ENCODE measurements around the gene EGFLAM.
"Not testable (repeated sequence)": the region's sequence is repeated elsewhere in the genome, so short reads cannot be mapped to it uniquely, and the experiment has no call there.

EGFLAM gene

DNA sequence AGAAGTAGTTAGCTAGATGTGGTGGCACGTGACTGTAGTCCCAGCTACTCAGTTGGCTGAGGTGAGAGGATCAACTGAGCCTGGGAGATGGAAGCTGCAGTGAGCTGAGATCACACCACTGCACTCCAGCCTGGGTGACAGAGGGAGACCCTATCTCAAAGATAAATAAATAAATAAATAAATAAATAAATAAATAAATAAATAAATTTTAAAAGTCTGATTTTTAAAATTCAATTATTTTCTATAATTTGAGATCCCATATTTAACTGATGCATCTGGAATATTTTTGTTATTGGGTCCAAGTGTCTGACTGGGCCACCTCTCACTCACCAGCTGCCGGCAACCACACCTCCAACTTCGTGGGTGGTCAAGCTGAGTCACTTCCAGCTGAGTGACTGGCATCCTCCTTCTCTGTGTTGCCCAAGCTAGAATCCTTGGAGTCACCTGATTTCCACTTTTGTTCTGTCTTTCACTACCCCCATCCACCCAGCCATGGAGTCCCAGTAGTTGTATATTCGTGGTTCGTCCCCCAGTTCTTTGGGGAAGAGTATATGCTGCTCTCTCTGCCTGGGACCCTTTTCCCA, 70.9 kb downstream of the EGFLAM start:
- DNase-seq (ENCODE audit: low spot score): no peak

DNA sequence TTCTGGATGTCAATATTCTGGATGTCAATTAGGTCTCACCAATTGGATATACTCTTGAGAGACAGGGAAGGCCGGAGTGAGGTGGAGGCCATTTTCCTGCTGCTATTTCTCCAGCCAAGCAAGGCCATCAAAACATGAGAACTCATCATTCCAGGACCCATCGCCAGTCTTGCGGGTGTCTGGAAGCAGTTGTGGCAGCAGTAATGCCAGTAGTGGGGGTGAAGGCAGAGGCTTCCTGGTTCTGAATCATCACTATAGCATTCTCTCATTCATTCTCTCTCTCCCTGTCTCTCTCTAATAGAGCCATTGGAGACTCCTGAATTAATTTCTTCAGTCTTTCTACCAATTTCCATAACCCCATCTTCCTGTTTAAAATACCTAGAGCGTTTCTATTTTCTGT, 71.8 kb downstream of the EGFLAM start:
- DNase-seq (ENCODE audit: low spot score): no peak

DNA sequence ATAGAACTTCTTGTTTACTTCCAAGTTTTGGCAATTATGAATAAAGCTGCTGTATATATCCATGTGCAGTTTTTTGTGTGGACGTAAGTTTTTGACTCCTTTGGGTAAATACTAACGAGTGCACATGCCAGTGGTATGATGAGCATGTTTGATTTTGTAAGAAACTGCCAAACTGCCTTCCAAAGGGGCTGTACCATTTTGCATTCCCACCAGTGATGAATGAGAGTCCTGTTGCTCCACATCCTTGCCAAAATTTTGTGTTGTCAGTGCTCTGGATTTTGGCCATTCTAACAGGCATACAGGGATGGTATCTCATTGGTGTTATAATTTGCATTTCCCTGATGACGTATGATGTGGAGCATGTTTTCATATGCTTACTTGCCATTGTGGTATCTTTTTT, 73.5 kb downstream of the EGFLAM start:
- DNase-seq (ENCODE audit: low spot score): no peak

DNA sequence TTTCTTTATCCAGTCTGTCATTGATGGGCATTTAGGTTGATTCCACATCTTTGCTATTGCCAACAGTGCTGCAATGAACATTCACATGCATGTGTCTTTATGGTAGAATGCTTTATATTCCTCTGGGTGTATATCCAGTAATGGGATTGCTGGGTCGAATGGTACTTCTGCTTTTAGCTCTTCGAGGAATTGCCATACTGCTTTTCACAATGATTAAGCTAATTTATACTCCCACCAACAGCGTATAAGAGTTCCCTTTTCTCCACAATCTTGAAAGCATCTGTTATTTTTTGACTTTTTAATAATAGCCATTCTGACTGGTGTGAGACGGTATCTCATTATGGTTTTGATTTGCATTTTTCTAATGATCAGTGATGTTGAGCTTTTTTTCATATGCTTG, 74.8 kb downstream of the EGFLAM start:
- not testable (repeated sequence) for DNase-seq (ENCODE audit: low spot score)

DNA sequence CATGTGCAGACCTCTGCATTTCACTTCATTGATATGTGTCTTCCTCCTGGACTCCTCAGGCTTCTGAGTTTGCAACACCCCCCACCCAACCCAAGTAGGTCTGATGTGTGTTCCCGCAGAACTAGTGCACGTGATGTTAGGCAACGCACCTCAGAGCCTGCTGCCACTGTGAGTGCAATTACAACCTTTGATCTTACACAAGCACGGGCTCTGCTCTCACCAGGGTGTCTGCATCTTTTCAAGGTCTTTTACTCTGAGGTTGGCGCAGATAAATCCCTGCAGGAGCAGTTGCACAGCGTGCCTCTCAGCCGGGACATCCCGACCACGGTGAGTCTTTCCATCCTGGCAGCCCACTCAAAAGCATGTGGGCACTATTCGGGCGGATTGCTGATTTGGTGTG, 80.1 kb downstream of the EGFLAM start:
- no peak for DNase-seq (ENCODE audit: low spot score)

DNA sequence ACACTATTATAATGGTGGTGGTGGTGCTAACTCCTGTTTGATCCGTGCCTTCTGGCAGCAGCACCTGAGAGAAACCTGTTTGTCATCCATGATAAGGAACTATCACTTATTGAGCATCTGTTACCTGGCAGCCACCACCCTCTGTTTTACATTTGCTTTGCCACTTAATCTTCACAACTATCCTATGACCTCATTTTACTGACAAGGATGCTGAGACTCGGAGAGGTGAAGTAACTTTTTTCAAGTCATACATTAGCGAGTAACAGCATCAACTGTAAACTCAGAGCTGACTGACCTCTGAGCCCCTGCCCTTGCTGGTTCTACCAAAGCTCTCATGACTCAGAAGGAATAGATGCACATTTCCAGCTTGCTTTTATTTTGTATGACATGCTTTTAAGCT, 81.1 kb downstream of the EGFLAM start:
- no peak for DNase-seq (ENCODE audit: low spot score)

DNA sequence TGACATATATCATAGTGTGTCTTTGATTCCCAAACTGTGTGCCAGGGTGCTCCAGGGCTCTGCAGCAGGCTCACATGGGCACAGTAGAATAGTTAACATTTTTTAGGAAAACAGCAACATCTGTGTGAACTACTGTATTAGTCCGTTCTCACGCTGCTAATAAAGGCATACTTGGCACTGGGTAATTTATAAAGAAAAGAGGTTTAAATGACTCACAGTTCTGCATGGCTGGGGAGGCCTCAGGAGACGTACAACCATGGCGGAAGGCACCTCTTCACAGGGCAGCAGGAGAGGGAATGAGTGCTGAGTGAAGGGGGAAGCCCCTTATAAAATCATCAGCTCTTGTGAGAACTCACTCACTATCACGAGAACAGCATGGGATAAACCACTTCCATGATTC, 82.7 kb downstream of the EGFLAM start:
- DNase-seq (ENCODE audit: low spot score): no peak

DNA sequence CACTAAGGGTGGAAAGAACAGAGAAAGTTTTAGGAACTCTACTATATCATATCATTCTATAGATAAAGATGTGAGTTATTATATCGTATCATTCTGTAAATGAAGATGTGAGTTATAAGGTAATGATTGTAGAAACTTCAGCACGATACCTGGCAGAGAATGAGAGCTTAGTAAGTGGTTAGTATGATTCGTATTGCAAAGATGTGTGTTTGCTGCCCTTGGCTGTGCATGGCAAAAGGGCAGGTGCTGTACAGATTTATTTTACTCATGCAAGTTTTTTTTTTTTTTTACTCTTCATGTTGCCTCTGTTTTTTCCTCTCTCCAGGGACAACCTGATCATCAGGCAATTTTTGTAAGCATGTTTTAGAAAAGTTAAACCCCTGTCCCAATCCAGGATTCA, 83.3 kb downstream of the EGFLAM start:
- no peak for DNase-seq (ENCODE audit: low spot score)

DNA sequence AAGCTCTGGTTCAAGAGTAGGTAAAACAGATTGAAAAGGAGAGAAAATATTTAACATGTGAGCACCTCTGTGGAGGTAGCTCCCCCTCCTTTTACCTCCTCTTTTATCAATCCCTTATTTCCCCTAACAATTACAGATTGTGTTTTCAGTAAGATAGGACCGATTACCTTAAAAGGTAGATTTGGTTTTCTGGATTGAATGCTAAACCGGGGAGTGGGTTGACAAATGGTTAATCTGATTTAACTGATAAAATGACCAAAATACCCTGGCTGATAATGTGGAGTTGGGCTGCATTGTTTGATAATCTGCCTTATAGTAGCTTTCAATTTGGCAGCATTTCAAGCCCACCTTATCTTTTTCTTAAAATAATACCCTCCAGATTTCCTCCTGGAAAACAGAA, 83.9 kb downstream of the EGFLAM start:
- DNase-seq (ENCODE audit: low spot score): no peak

DNA sequence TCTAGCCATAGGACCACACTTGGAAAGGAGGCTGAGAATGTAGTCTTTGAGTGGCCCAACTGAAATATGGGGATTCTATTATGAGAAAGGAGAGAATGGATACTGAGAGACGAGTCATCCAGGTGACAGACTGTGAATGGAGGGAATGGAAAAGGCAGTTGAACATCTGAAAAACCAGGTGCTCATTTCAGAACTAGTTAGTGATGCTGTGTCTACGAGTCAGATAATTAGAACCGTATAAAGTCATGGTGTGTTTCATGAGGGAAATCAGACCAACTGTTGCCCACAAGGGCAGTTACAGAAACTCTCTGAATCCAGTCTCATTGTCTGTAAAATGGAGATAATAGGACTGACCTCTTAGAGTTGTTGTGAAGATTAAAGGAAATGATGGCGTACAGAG, 86.5 kb downstream of the EGFLAM start:
- DNase-seq (ENCODE audit: low spot score): no peak

DNA sequence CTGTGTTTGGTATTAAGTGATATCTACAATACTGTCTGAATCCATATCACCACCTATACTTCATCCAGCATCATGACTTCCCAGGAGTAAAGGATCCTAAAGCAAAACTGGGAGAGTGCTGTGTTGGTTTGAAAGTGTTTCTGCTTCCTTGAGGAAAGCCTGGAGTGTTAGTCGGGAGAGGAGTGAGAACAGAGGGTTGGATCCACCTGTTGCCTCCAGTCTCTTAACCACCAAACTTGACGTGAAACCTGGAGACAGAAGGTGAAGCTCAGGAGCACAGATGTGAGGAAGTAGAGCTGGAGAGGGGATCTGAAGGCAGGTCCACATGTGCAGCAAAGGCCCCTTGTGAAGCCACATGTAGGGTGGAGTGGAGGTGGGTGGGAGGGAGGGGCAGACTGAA, 88.2 kb downstream of the EGFLAM start:
- DNase-seq (ENCODE audit: low spot score): no peak

DNA sequence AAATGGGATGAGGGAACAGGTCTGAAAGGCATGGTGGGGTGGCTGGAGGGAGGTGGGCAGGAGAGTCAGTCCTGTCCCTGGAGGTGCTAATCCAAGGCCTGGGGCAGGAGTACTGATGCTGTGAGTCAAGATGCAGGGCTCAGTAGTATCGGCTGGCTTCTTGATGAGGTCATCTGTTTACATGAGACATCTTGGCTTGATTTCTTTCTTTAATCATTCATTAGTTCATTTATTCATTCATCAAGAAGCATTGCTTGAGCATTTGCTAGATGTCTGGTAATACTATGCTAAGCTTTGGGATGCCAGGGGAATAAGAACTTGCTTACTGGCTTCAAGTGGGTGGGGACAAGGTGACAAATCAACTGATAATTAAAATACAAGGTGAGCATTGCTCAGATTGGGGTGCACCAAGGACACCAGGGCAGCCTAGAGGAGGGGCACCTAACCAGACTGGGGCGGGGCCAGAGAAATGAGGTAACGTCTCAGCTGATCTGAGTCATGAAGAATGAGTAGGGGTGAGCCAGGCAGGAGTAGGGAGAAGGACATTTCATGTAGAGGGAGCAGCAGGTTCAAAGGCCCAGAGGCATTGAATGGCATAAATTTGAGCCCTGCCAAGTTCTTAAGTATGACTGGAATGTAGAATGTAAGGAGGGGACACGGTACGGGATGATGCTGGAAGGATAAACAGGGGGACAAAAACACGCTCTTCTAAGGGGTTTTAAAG, 88.8 kb downstream of the EGFLAM start:
- DNase-seq (ENCODE audit: low spot score): no peak

DNA sequence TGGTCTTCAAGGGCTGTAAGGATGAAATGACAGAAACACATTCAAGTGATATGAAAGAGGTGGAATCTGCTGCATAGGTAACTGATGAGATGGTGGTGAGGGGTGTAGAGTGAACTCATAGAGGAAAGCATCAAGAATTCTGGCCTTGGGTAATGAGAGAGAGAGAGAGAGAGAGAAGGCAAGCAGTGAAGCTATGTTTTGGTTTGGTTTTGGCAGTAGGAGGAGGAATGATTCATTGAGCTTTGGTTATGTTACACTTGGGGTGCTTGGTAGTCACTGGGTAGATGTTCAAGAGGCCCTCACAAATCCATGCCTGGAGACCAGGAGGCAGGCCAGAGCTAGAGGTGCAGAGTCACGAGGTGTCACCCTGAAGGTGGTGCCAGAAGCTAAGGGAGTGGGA, 89.5 kb downstream of the EGFLAM start:
- DNase-seq (ENCODE audit: low spot score): no peak

DNA sequence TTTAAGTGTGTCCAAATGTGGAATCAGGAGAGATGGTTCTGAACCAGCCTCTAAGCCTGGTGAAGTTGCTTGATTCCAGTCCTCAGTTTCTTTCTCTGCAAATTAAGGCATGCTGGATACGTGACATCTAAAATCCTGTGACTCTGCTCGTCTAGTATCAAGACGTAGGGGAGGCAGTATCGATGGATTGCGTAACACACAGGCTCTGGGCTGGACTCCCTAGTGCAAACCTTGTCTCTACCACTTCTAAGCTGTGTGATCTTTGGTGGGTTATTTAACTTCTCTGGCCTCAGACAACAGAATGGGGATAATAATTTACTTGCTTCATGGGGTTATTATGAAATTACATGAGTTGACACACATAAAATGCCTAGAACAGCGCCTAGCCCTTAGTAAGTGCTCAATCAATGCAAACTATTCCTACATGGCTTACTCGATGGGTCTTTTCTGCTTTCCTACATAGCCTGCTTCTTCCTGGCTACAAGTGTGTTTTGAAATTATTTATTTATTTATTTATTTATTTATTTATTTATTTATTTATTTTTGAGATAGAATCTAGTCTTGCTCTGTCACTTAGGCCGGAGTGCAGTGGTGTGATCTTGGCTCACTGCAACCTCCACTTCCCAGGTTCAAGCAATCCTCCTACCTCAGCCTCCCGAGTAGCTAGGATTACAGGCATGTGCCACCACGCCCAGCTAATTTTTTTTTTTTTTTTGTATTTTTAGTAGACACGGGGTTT, 102.1 kb downstream of the EGFLAM start:
- no peak for DNase-seq (ENCODE audit: low spot score)

DNA sequence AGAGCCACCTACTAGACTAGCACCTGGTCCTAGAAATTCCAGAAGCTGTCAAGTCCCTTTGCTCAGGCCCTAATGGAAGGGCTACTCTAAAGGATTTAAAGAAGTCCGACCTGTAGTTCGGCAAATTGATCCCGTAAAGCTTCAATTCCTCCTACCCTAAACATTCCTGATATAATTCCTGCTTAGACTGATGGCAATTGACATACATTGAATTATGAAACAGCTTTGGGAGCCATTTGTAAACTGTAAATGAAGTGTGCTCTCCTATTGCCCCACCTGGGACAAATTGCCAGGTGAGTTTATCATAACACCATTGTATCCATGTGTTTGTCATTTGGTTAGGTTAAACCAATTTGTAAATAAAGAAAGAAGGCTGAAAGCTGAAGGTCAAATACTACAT, 104.4 kb downstream of the EGFLAM start:
- DNase-seq (ENCODE audit: low spot score): no peak

DNA sequence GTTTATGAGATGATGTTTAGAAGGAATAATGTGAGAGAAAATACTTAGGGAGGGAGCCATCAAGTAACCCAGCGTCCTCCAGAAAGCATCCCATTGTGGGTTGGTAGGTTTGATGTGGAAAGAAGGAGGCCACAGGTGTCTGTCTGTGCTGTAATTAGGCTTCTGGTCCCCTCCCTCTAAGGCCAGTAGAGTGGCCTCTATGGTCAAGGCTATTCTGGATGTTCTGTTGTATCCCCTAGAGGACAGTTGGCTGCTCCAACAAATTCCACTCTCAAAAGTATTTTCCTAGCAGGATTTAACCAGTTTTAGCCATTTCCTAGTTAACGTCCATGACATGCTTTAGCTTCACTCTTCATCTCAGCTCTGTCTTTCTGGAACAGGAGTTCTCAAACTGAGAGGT, 106.5 kb downstream of the EGFLAM start:
- DNase-seq (ENCODE audit: low spot score): no peak

DNA sequence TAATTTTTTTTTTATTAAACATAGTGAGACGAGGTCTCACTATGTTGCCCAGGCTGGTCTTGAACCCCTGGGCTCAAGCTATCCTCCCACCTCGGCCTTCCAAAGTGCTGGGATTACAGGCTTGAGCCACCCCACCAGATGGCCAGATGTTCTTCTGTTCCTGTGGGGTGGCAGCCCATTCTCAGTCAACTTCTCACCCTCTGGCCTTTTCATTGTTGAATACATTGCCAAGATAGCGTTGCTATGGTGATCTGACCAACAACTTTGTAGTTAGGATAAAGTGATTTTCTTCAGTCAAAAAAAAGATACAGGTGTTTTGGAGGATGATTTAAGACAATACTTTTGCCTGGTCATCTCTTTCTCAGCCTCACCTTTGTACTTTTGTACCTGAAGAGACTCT, 109.1 kb downstream of the EGFLAM start:
- no peak for DNase-seq (ENCODE audit: low spot score)

DNA sequence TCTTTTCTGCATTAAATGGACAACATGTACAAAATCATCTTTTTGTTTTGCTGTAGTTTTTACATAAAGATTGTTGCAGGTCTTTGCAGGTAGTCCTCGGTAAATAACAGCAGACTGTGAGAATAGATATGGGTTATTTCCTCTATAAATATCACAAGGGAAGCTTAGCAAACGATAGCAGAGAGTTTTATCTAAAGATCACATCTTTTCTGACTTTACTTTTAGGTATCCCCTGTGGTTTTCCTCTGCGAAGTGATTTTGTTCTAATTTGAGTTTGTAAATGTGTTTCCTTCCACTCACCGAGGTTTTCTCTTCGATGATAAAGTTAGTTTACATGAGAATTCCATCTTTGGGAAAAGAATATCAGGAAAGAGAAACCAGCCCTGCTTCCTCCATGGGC, 109.6 kb downstream of the EGFLAM start:
- no peak for DNase-seq (ENCODE audit: low spot score)

DNA sequence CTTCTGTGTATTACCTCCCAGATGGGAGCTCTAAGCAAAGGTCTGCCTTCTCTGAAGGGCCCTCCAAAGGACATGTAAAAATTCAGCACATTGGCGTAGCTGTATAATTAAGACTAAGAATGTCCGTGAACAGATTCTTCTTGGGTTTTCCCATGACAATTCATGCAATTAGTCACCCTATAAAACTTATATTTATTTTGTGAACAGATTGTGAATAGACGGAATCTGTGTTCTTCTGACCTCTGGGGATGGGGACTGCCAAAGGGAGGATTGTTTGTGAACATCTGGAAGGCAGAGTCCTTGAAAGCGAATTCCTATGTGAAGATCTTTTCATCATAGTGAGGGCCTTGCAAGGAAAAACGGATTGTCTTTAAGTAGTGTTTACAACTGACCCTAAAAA, 111.3 kb downstream of the EGFLAM start:
- no peak for DNase-seq (ENCODE audit: low spot score)

DNA sequence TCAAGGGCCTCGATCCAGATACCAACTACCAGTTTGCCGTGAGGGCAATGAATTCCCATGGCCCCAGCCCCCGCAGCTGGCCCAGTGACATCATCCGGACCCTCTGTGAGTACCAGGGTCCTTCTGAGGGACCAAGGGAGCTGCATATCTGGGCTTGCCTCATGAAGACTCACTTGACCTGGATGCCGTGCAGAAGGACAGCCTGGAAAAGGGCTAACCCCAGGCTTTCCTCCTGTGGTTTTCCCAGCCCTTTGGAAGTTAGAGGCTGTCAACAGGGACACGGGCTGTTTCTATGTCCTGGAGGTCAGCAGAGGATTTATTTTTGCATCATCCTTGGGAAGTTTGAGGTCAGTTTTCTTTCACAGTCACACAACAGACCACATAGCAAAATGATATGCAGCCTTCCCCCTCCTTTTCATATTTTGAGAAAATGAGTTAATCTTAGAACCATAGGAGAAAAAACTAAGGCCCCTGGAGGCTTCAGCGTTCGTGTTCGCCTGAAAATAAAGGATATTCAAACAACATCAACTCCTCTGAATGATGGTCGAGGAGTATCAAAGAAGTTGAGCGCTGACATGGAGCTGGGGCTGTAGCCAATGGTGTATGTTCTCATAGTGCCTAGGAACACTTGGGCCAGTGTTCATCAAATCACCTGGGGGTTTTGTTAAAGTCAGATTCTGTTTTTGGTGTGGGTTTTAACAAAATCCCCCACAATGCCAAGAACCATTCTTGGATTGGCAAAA, 112.2 kb downstream of the EGFLAM start:
- DNase-seq (ENCODE audit: low spot score): no peak

DNA sequence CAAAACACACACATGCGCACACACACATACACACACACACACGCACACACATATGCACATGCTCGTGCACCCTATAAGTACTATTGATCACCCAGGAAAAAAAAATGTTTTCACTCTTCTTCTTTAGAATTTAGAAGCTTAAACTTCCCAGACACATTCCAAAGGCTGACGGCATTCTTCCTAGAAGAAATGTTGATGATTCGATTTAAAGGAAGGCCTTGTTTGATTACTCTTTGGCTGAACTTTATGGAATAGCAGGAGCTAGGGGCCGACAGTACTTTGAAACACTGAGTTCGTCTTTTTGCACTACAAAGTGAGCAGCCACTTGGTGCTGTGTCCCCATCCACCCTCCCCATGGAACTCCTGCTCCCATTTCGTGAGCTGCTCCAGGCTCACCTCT, 113.2 kb downstream of the EGFLAM start:
- DNase-seq (ENCODE audit: low spot score): no peak

DNA sequence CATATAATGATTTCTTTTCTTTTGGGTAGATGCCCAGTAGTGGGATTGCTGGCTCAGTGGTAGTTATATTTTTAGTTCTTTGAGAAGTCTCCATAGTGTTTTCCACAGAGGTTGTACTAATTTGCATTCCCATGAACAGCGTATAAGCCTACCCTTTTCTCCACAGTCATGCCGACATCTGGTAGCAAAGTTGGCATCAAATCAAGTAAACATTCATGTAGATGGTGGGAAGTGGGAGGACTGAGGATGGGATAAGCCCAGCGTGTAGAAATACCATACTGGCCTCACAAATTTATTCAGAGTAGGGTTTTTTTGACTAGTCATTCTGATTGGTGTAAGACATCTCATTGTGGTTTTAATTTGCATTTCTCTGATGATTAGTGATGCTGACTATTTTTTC, 115.4 kb downstream of the EGFLAM start:
- no peak for DNase-seq (ENCODE audit: low spot score)

DNA sequence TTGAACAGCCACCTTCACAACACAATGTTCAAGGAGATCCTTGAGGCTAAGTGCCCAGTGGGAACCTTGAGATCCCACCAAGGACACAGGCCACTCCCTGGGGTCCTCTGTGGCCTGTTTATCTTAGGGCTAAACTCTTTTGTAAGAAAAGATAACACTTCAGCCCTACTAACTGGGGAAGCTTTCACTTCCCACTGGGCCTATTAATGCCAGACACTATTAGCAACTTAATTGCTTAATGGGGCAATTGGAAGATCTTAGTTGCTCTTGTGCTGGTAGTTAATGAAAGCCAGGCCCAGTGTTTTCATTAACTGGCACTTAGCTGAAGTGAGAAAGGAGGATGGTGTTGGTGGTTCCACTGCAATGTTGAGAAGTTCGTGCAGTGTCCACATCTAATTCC, 117.1 kb downstream of the EGFLAM start:
- no peak for DNase-seq (ENCODE audit: low spot score)
